Ovary (tissue), 10 donors: ENCODE data around the gene OR1A1. TPM values are rescaled to one million over a fixed set of nuclear protein-coding genes. Genes with fewer than 3 reads are reported as not detected.

Experiments
- DNase-seq, 5 donors: peaks; one replicate each; pipeline ENCODE4 v3.0.0-alpha.2; 2019 to 2020
- H3K27ac ChIP-seq, 2 donors: fragments of 200-600 bp; one replicate each; pipeline versions ENCODE4 v1.5.1 to v1.8.0; 2019 to 2022
- H3K27me3 ChIP-seq: fragments of 200-600 bp; one replicate; pipeline ENCODE4 v1.8.0; 2022
- H3K36me3 ChIP-seq: fragments of 200-600 bp; sonication (generic); one replicate; pipeline ENCODE4 v1.5.1; 2019
- H3K4me1 ChIP-seq: one replicate; pipeline ENCODE4 v1.8.1; 2013; ENCODE audit warnings: mild to moderate bottlenecking, moderate library complexity; ENCODE audit not compliant: insufficient read depth
- H3K4me3 ChIP-seq: fragments of 200-600 bp; sonication (generic); one replicate; pipeline ENCODE4 v1.5.1; 2017
- H3K9me3 ChIP-seq, 2 donors: fragments of 200-600 bp in 1 of 2; sonication (generic) in 1 of 2; one replicate each; pipeline versions ENCODE4 v1.5.1 to v1.8.1; 2013 to 2019; ENCODE audit warnings: mild to moderate bottlenecking in 1 of 2, moderate library complexity in 1 of 2
- EP300 ChIP-seq: sonication (generic); formaldehyde crosslinking; IDR thresholded peaks from one replicate; pipeline ENCODE4 v1.6.1; 2017; ENCODE audit warnings: antibody characterized with exemption
- POLR2A ChIP-seq: fragments of 450-650 bp; IDR thresholded peaks from one replicate; pipeline ENCODE4 v1.6.1; 2017; ENCODE audit warnings: antibody characterized with exemption, mild to moderate bottlenecking, moderate library complexity
- WGBS, 3 donors: extraction: QIAGEN DNeasy Blood & Tissue Kit in 1 of 3; methylation state at CpG; one replicate each; pipeline versions ENCODE4 v1.1.5 to v1.1.7; 2013 to 2017; 5-methylcytosine and 5-hydroxymethylcytosine counted together
- intact Hi-C, 4 donors: fragments of 100-400 bp; cut with DNase I; formaldehyde crosslinking; loops; one replicate each; pipeline versions ENCODE4 v1.11.0 to v1.15.1; 2022 to 2023
- long read RNA-seq, 3 donors: library from polyadenylated mRNA in 2 of 3; unstranded in 2 of 3; transcript quantifications; one replicate each; pipeline ENCODE4 v2.0.0 and lab custom pipeline, GENCODE V29; 2021 to 2026
- polyA plus RNA-seq, 2 donors: library from polyadenylated mRNA; stranded (reverse); fragments of 200-250 nt in 1 of 2; fragments of 350-450 nt in 1 of 2; fragmentation: Illumina TruSeq in 1 of 2; extraction: RNeasy Lipid Tissue Mini Kit (QIAGEN cat#74804) in 1 of 2; gene quantifications; one replicate each; pipeline ENCODE4 v1.2.3, GENCODE V29; 2013 to 2014
- total RNA-seq, 7 donors: library from RNA; depleted of rRNA in 2 of 7; stranded (reverse); fragments of >200 nt in 2 of 7; fragmentation: NEBNext Ultra II Directional in 3 of 7; extraction: Animal tissue kit (Norgen Biotek cat#: 25700) in 3 of 7; gene quantifications; one replicate each; pipeline versions ENCODE4 v1.1.0 to v1.2.4, GENCODE V29; 2016 to 2023
- TF ChIP-seq, protein P1 (sequence below), 3 donors: fragments of 450-650 bp in 2 of 3; fragments of 200-600 bp in 1 of 3; IDR thresholded peaks; one replicate each; pipeline versions ENCODE4 v1.5.1 to v1.8.0; 2016 to 2022; ENCODE audit warnings: antibody characterized with exemption in 3 of 3, mild to moderate bottlenecking in 1 of 3
- donor health status: DM: no; HTN: no; CAD: no; lungs with moderate emphysema.
- donor health status: DM: no; HTN: no; CAD: no.
- donor health status: Bipolar disorder and iron deficiency.
- donor health status: DM: yes; HTN: yes; CAD: no.
- donor health status: DM: no; HTN: no; CAD: no.
- donor health status: DM: yes; HTN: yes; CAD: no.

The OR1A1 gene, protein sequence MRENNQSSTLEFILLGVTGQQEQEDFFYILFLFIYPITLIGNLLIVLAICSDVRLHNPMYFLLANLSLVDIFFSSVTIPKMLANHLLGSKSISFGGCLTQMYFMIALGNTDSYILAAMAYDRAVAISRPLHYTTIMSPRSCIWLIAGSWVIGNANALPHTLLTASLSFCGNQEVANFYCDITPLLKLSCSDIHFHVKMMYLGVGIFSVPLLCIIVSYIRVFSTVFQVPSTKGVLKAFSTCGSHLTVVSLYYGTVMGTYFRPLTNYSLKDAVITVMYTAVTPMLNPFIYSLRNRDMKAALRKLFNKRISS
- total RNA-seq (not detected), polyA plus RNA-seq (not detected)
- long read RNA-seq, donor 1: 0 reads
- long read RNA-seq, donor 2: 0 reads
- long read RNA-seq, donor 3: 0 reads

DNA sequence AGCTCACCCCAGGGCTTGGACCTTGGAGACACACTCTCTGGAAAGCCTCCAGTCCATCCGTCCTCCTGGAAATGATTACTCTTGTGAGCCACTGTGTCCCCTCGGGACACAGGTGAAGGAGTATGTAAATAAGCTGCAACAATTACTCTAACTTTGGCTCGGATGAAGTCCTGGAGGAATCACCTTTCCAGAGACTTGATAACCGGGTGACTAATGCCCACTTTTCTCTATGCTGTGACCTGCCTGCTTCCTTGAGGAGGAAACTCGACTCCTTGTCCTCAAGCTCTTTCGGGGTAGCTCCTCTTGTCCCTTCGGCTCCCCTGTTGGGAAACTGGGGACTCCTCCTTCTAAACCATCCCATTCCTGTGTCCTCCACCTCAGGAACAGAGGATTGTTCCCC is at the start of gene OR1A1:
OR1A1 (plus strand) TSS at position 301 of the 400 bp plus-strand sequence. CDS start 7,954 bp downstream, outside the sequence.
- intact Hi-C loops: no loop called here
- 60 to 65% (median 60%) methylated on average over 7 of the region's 7 CpGs for WGBS, 3 donors
- TF ChIP-seq EP300 (no peak), POLR2A (no peak)
- TF ChIP-seq, protein P1, sequence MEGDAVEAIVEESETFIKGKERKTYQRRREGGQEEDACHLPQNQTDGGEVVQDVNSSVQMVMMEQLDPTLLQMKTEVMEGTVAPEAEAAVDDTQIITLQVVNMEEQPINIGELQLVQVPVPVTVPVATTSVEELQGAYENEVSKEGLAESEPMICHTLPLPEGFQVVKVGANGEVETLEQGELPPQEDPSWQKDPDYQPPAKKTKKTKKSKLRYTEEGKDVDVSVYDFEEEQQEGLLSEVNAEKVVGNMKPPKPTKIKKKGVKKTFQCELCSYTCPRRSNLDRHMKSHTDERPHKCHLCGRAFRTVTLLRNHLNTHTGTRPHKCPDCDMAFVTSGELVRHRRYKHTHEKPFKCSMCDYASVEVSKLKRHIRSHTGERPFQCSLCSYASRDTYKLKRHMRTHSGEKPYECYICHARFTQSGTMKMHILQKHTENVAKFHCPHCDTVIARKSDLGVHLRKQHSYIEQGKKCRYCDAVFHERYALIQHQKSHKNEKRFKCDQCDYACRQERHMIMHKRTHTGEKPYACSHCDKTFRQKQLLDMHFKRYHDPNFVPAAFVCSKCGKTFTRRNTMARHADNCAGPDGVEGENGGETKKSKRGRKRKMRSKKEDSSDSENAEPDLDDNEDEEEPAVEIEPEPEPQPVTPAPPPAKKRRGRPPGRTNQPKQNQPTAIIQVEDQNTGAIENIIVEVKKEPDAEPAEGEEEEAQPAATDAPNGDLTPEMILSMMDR (IDR thresholded peaks at IDR 0.05): no peak

DNA sequence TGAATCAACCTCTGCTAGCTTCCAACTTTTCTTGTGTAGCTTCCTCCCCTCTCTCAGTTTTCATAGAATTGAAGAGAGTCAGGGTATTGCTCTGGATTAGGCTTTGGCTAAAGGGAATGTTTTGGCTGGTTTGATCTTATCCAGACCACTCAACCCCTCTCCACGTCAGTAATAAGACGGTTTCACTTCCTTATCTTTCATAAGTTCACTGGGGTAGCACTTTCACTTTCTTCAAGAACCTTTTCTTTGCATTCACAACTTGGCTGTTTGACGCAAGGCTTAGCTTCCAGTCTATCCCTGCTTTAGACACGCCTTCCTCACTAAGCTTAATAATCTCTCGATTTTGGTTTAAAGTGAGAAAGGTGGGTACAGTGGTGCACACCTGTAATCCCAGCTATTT is 39.9 kb upstream of the OR1A1 start:
- Histone ChIP-seq H3K27me3 (no peaks in the 10 kb centered on the region), H3K9me3 (peaks cover 0 to 3% of the 10 kb centered on the region in 2 donors), H3K4me3 (no peak overlapping the region), H3K27ac (no peak overlapping the region), H3K4me1 (no peaks in the 10 kb centered on the region), H3K36me3 (no peaks in the 10 kb centered on the region)
- WGBS, 3 donors: 63 to 77% (median 74%) methylated on average over 5 of the region's 5 CpGs
- DNase-seq: no peak
- TF ChIP-seq EP300 (no peak), POLR2A (no peak)
- intact Hi-C loops: no loop called here

More for the DNA sequence above, at the start of gene OR1A1:
- H3K4me1 ChIP-seq: no peaks in the 10 kb centered on the region
- H3K27ac ChIP-seq: no peak within 1 kb of the TSS
- H3K27me3 ChIP-seq: no peaks in the 10 kb centered on the region
- no peak within 1 kb of the TSS for H3K4me3 ChIP-seq
- DNase-seq: no peak
- H3K9me3 ChIP-seq: no peaks in the 10 kb centered on the region
- no peaks in the 10 kb centered on the region for H3K36me3 ChIP-seq

DNA sequence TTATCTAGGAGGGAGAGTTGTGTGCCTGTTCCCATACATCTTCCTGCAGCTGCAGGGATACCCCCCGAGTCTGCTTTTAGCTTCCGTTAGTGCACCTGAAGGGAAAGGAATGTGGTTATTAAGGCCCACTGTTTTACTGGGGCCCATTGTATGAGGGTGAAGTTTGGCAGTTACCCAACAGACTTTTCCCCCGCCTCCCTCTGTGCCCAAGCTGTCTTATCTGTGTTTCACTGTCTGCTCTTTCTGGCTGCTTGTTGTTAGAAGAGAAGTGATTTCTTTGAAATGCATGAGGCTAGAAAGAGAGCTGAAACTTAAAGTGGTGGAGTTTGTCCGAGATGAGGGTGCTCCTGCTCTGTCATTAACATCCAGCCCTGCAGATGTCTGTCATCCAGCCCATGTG is 17.5 kb upstream of the OR1A1 start:
- Histone ChIP-seq H3K4me1 (no peaks in the 10 kb centered on the region), H3K27me3 (no peaks in the 10 kb centered on the region), H3K9me3 (no peaks in the 10 kb centered on the region), H3K27ac (no peak overlapping the region), H3K4me3 (no peak overlapping the region), H3K36me3 (no peaks in the 10 kb centered on the region)
- intact Hi-C loops: no loop called here
- no peak for DNase-seq
- 23 to 45% (median 27%) methylated on average over 4 of the region's 4 CpGs for WGBS, 3 donors
- TF ChIP-seq EP300: no peak
- TF ChIP-seq POLR2A: no peak
- TF ChIP-seq, protein P1 (IDR thresholded peaks at IDR 0.05): no peak

DNA sequence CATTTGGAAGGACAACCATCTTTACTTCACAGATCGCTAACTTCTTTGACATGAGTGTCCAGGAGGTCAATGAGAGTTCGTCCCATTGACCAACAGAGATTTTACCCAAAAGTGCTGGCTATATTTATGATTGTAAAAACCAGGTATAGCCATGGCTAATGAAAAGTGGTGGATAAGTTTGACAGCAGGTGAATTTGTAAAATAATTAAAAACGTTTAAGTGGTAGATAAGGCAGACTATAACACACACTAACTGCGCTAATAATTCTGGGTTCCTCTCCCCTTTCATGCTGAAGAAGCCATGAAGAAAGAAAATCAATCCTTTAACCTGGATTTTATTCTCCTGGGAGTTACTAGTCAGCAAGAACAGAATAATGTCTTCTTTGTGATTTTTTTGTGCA is 10.2 kb upstream of the OR1A1 start, which contains the start of gene OR1A2:
OR1A2 (plus strand) TSS at position 301 of the 400 bp plus-strand sequence; CDS start at position 301, 0 bp downstream.
- DNase-seq: no peak
- no peaks in the 10 kb centered on the region for H3K4me1 ChIP-seq
- H3K9me3 ChIP-seq: no peaks in the 10 kb centered on the region
- no peaks in the 10 kb centered on the region for H3K36me3 ChIP-seq
- no peaks in the 10 kb centered on the region for H3K27me3 ChIP-seq
- TF ChIP-seq POLR2A (no peak), EP300 (no peak)
- TF ChIP-seq, protein P1 (IDR thresholded peaks at IDR 0.05): no peak
- intact Hi-C loops: no loop called here
- no peak within 1 kb of the TSS for H3K27ac ChIP-seq
- WGBS, 3 donors: 71 to 74% (median 72%) methylated on average over 4 of the region's 4 CpGs
- H3K4me3 ChIP-seq: no peak within 1 kb of the TSS

DNA sequence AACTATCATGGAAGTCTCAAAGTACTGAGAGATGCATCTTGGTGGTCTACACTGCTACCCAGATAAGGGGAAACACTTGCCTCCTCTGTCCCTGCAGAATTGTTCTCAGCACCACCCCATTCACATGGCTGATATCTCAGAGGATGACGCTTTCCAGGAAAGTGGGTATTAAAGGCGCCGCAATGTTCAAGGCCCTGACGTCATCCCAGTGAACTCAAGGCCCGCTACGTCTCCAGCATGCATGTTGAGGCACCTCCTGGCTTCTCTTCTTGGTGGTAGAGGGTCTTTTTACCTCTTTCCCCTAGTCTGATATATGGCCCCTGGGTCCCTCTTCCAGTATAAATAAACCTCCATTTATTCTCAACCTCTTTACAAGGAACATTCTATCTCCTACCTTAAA is 1.0 kb downstream of the OR1A1 start:
- no peaks in the 10 kb centered on the region for H3K4me1 ChIP-seq
- 74 to 82% (median 77%) methylated on average over 6 of the region's 6 CpGs for WGBS, 3 donors
- no peak overlapping the region for H3K27ac ChIP-seq
- H3K4me3 ChIP-seq: no peak overlapping the region
- no peaks in the 10 kb centered on the region for H3K9me3 ChIP-seq
- intact Hi-C loops: no loop called here
- no peaks in the 10 kb centered on the region for H3K27me3 ChIP-seq
- DNase-seq: no peak
- TF ChIP-seq, protein P1 (IDR thresholded peaks at IDR 0.05): no peak
- TF ChIP-seq EP300: no peak
- H3K36me3 ChIP-seq: no peaks in the 10 kb centered on the region
